Germinal center (tissue), 1 donor: ENCODE results near the gene XAGE1B.
"Not testable (repeated sequence)": the region's sequence is repeated elsewhere in the genome, so short reads cannot be mapped to it uniquely, and the experiment has no call there.

ENCODE experiments used
- DNase-seq: peaks from one replicate; pipeline ENCODE4 v3.0.0; 2012; ENCODE audit warnings: mixed read lengths, low spot score

The XAGE1B gene

GRCh38 chrX:52516987-52517325 lies at the start of gene XAGE1B:
Gene XAGE1B, minus strand, starts transcription at chrX:52517063. Its CDS starts 1,536 bp downstream, at chrX:52515527.
- DNase-seq: not testable (repeated sequence)

- DNase-seq: no peak
Observed at GRCh38 chrX:52563105-52563504, 46.2 kb upstream of the XAGE1B start.

- DNase-seq: no peak
Observed at GRCh38 chrX:52558140-52558539, 41.3 kb upstream of the XAGE1B start.

GRCh38 chrX:52556741-52557140 lies 39.9 kb upstream of the XAGE1B start:
- DNase-seq: no peak

- no peak for DNase-seq
Observed at GRCh38 chrX:52553995-52554642, 37.3 kb upstream of the XAGE1B start.

- not testable (repeated sequence) for DNase-seq
Observed at GRCh38 chrX:52548769-52549168, 31.9 kb upstream of the XAGE1B start.

GRCh38 chrX:52544147-52544840 lies 27.4 kb upstream of the XAGE1B start:
- DNase-seq: no peak

- DNase-seq: no peak
Observed at GRCh38 chrX:52542311-52542710, 25.4 kb upstream of the XAGE1B start.

- DNase-seq: not testable (repeated sequence)
Observed at GRCh38 chrX:52541051-52541450, 24.2 kb upstream of the XAGE1B start.

- DNase-seq: not testable (repeated sequence)
Observed at GRCh38 chrX:52516110-52516986, 515 bp downstream of the XAGE1B start.

GRCh38 chrX:52511126-52511525 lies 5.7 kb downstream of the XAGE1B start:
- not testable (repeated sequence) for DNase-seq

GRCh38 chrX:52509916-52510315 lies 6.9 kb downstream of the XAGE1B start:
- DNase-seq: no peak

- DNase-seq: no peak
Observed at GRCh38 chrX:52507331-52507730, 9.5 kb downstream of the XAGE1B start.

GRCh38 chrX:52504551-52504950 lies 12.3 kb downstream of the XAGE1B start:
- DNase-seq: no peak

GRCh38 chrX:52501362-52501761 lies 15.5 kb downstream of the XAGE1B start:
- DNase-seq: not testable (repeated sequence)

GRCh38 chrX:52496419-52496772 lies 20.5 kb downstream of the XAGE1B start:
- DNase-seq: not testable (repeated sequence)

- not testable (repeated sequence) for DNase-seq
Observed at GRCh38 chrX:52495545-52496418, 21.1 kb downstream of the XAGE1B start, which contains the start of gene XAGE1A. Gene XAGE1A, plus strand, starts transcription at chrX:52495808. Its CDS starts 1,554 bp downstream, at chrX:52497362.

- DNase-seq: not testable (repeated sequence)
Observed at GRCh38 chrX:52471301-52471700, 45.6 kb downstream of the XAGE1B start.
